Large intestine (tissue), 3 donors: ENCODE data around the gene NHP2. TPM values are rescaled to one million over a fixed set of nuclear protein-coding genes. Genes with fewer than 3 reads are reported as not detected.

Experiments
- DNase-seq, 2 donors: peaks; one replicate each; pipeline versions ENCODE4 v3.0.0 to v3.0.0-alpha.2; 2013
- H3K27ac ChIP-seq: one replicate; pipeline ENCODE4 v1.5.1; 2013; ENCODE audit warnings: low read length
- H3K27me3 ChIP-seq: 2 replicates; pipeline ENCODE4 v1.6.1; 2013; ENCODE audit warnings: low read length; ENCODE audit not compliant: control insufficient read depth, insufficient read depth
- H3K36me3 ChIP-seq: 2 replicates; pipeline ENCODE4 v1.6.1; 2013; ENCODE audit warnings: low read length; ENCODE audit not compliant: control insufficient read depth, insufficient read depth
- H3K4me1 ChIP-seq: one replicate; pipeline ENCODE4 v1.6.1; 2013; ENCODE audit warnings: low read length; ENCODE audit not compliant: control insufficient read depth, insufficient read depth
- H3K4me3 ChIP-seq: one replicate; pipeline ENCODE4 v1.5.1; 2013; ENCODE audit warnings: low read length
- H3K9me3 ChIP-seq: one replicate; pipeline ENCODE4 v1.6.1; 2013; ENCODE audit warnings: mild to moderate bottlenecking, low read depth, low read length, moderate library complexity; ENCODE audit not compliant: control insufficient read depth
- WGBS: methylation state at CpG from one replicate; pipeline ENCODE4 v1.1.5; 2013; ENCODE audit warnings: low lambda C conversion rate; ENCODE audit not compliant: insufficient coverage; 5-methylcytosine and 5-hydroxymethylcytosine counted together
- polyA plus RNA-seq: library from polyadenylated mRNA; unstranded; fragments of 120-200 nt; gene quantifications from one replicate; pipeline ENCODE4 v1.2.1, GENCODE V29; 2013

Gene NHP2
- polyA plus RNA-seq, 1 donor: 83.3 TPM

- H3K27me3 ChIP-seq: peaks cover 22% of the 10 kb centered on the region
- no peak overlapping the region for H3K27ac ChIP-seq
- no peaks in the 10 kb centered on the region for H3K4me1 ChIP-seq
- DNase-seq: no peak
- H3K9me3 ChIP-seq: no peaks in the 10 kb centered on the region
- WGBS: no CpG with 5 or more reads among the region's 7 CpGs
- H3K4me3 ChIP-seq: no peak overlapping the region
- H3K36me3 ChIP-seq: no peaks in the 10 kb centered on the region
Observed at GRCh38 chr5:178196281-178196812, 42.7 kb upstream of the NHP2 start.

- no peak overlapping the region for H3K4me3 ChIP-seq
- no peaks in the 10 kb centered on the region for H3K4me1 ChIP-seq
- H3K27ac ChIP-seq: no peak overlapping the region
- no CpG with 5 or more reads among the region's 7 CpGs for WGBS
- H3K36me3 ChIP-seq: no peaks in the 10 kb centered on the region
- no peak for DNase-seq
- peaks cover 22% of the 10 kb centered on the region for H3K27me3 ChIP-seq
- no peaks in the 10 kb centered on the region for H3K9me3 ChIP-seq
Observed at GRCh38 chr5:178194026-178194425, 40.3 kb upstream of the NHP2 start.

GRCh38 chr5:178193251-178193809 lies 39.6 kb upstream of the NHP2 start:
- Histone ChIP-seq H3K36me3 (no peaks in the 10 kb centered on the region), H3K27me3 (peaks cover 22% of the 10 kb centered on the region), H3K4me1 (no peaks in the 10 kb centered on the region), H3K27ac (no peak overlapping the region), H3K9me3 (no peaks in the 10 kb centered on the region), H3K4me3 (no peak overlapping the region)
- WGBS: 80% methylated on average over 1 of the region's 8 CpGs
- DNase-seq: no peak

- Histone ChIP-seq H3K36me3 (no peaks in the 10 kb centered on the region), H3K9me3 (no peaks in the 10 kb centered on the region), H3K4me3 (no peak overlapping the region), H3K27me3 (peaks cover 22% of the 10 kb centered on the region), H3K27ac (no peak overlapping the region), H3K4me1 (no peaks in the 10 kb centered on the region)
- DNase-seq: no peak
- WGBS: no CpG with 5 or more reads among the region's 7 CpGs
Observed at GRCh38 chr5:178192787-178193186, 39.1 kb upstream of the NHP2 start.

- WGBS: no CpG with 5 or more reads among the region's 2 CpGs
- no peak for DNase-seq
- Histone ChIP-seq H3K9me3 (no peaks in the 10 kb centered on the region), H3K4me3 (no peak overlapping the region), H3K27ac (no peak overlapping the region), H3K4me1 (no peaks in the 10 kb centered on the region), H3K36me3 (no peaks in the 10 kb centered on the region), H3K27me3 (peaks cover 22% of the 10 kb centered on the region)
Observed at GRCh38 chr5:178192244-178192643, 38.6 kb upstream of the NHP2 start.

GRCh38 chr5:178191661-178192060 lies 38.0 kb upstream of the NHP2 start:
- 100% methylated on average over 2 of the region's 4 CpGs for WGBS
- Histone ChIP-seq H3K4me3 (no peak overlapping the region), H3K4me1 (no peaks in the 10 kb centered on the region), H3K27me3 (peaks cover 22% of the 10 kb centered on the region), H3K36me3 (no peaks in the 10 kb centered on the region), H3K9me3 (no peaks in the 10 kb centered on the region), H3K27ac (no peak overlapping the region)
- DNase-seq: no peak

- WGBS: no CpG with 5 or more reads among the region's 2 CpGs
- no peaks in the 10 kb centered on the region for H3K9me3 ChIP-seq
- no peak overlapping the region for H3K27ac ChIP-seq
- no peak for DNase-seq
- H3K4me3 ChIP-seq: no peak overlapping the region
- H3K36me3 ChIP-seq: no peaks in the 10 kb centered on the region
- peaks cover 10% of the 10 kb centered on the region for H3K27me3 ChIP-seq
- H3K4me1 ChIP-seq: no peaks in the 10 kb centered on the region
Observed at GRCh38 chr5:178189433-178189832, 35.7 kb upstream of the NHP2 start.

- H3K27ac ChIP-seq: no peak within 1 kb of the TSS
- H3K9me3 ChIP-seq: no peaks in the 10 kb centered on the region
- no peaks in the 10 kb centered on the region for H3K4me1 ChIP-seq
- WGBS: no CpG with 5 or more reads among the region's 27 CpGs
- DNase-seq: no peak
- H3K27me3 ChIP-seq: no peaks in the 10 kb centered on the region
- H3K4me3 ChIP-seq: no peak within 1 kb of the TSS
- H3K36me3 ChIP-seq: no peaks in the 10 kb centered on the region
Observed at GRCh38 chr5:178187014-178187413, 33.3 kb upstream of the NHP2 start, which contains the start of gene GMCL2. Gene GMCL2 (minus strand): TSS chr5:178187371. CDS start chr5:178187299, 72 bp downstream.

GRCh38 chr5:178186427-178186826 lies 32.7 kb upstream of the NHP2 start:
- no peak overlapping the region for H3K27ac ChIP-seq
- no peaks in the 10 kb centered on the region for H3K36me3 ChIP-seq
- WGBS: 80% methylated on average over 2 of the region's 6 CpGs
- no peak for DNase-seq
- H3K4me3 ChIP-seq: no peak overlapping the region
- H3K9me3 ChIP-seq: no peaks in the 10 kb centered on the region
- H3K27me3 ChIP-seq: no peaks in the 10 kb centered on the region
- no peaks in the 10 kb centered on the region for H3K4me1 ChIP-seq

GRCh38 chr5:178182158-178182876 lies 28.6 kb upstream of the NHP2 start:
- H3K4me3 ChIP-seq: no peak overlapping the region
- H3K9me3 ChIP-seq: no peaks in the 10 kb centered on the region
- DNase-seq: no peak
- no peaks in the 10 kb centered on the region for H3K27me3 ChIP-seq
- H3K4me1 ChIP-seq: no peaks in the 10 kb centered on the region
- no peak overlapping the region for H3K27ac ChIP-seq
- 60% methylated on average over 1 of the region's 4 CpGs for WGBS
- no peaks in the 10 kb centered on the region for H3K36me3 ChIP-seq
